GM12892 (cell line): ENCODE measurements around the gene INVS.

Experiments
- POLR2A ChIP-seq: IDR thresholded peaks from 2 replicates; pipeline ENCODE4 v1.6.1; 2011; ENCODE audit warnings: low read depth, low read length, control low read depth
- POLR2AphosphoS5 ChIP-seq: IDR thresholded peaks from 2 replicates; pipeline ENCODE4 v1.6.1; 2011; ENCODE audit warnings: low read depth, low read length, control low read depth
- TAF1 ChIP-seq: IDR thresholded peaks from 2 replicates; pipeline ENCODE4 v1.6.1; 2011; ENCODE audit warnings: low read depth, mild to moderate bottlenecking, control low read depth, low read length, borderline replicate concordance

DNA sequence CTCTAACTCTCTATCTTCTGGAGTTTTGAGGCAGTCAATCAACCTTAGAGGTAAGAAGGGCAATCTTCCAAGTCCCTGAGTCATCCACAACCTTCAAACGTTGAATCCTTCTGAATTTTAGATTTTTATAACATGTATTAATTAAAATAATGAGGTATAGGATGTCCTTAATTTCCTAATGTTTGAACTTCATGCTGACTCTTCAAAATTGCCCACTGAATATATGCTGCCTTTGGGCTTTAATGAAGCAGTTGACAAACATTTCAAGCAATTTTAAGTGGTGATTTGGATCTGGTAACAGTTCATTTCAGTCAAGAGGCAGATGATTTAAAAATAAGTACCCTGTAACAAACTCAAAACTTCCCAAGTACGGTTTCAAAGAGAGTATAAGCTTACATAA lies 26.2 kb upstream of the INVS start:
- no peak for TF ChIP-seq POLR2A
- no peak for TF ChIP-seq POLR2AphosphoS5
- no peak for TF ChIP-seq TAF1
